ENCODE measurements around the gene DUSP23. TPM values are rescaled to one million over a fixed set of nuclear protein-coding genes. Genes with fewer than 3 reads are reported as not detected.
A peak's percentile ranks its signal among the peaks of the same experiment; 100 is the strongest.

The DUSP23 gene
- total RNA-seq, 1 donor from 2014 or later = 35.5 TPM

- DNase-seq (ENCODE audit: low spot score) (no peak), ATAC-seq (no peak)
Measured at GRCh38 chr1:159827102-159827490, 46.3 kb downstream of the DUSP23 start.

- DNase-seq (ENCODE audit: low spot score) (no peak), ATAC-seq (no peak)
Measured at GRCh38 chr1:159827549-159827948, 46.8 kb downstream of the DUSP23 start.

GRCh38 chr1:159828176-159828575, 47.4 kb downstream of the DUSP23 start:
- ATAC-seq (no peak), DNase-seq (ENCODE audit: low spot score) (no peak)

GRCh38 chr1:159828581-159829272, 48.0 kb downstream of the DUSP23 start:
- DNase-seq (ENCODE audit: low spot score) (no peak), ATAC-seq (no peak)

DNA sequence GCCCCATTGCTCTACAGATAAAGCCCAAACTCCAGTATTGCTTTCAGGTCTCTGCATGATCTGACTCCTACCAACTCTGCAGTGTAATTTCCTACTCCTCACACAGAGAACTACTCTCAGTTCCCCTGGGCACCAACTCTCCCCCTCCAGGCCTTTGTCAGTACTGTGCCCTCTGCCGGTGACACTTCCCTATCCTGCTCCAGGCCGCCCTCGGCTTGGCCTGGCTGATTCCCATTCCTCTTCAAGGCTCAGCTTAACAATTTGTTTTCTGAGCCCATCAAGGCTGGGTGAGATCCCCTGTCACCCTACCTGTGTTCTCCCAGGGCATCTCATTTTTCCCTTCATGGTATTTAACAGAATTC, 48.5 kb downstream of the DUSP23 start:
- DNase-seq (ENCODE audit: low spot score) (no peak), ATAC-seq (peak; percentile 86)

GRCh38 chr1:159829822-159830465, 49.2 kb downstream of the DUSP23 start:
- ATAC-seq (no peak), DNase-seq (ENCODE audit: low spot score) (no peak)

DNA sequence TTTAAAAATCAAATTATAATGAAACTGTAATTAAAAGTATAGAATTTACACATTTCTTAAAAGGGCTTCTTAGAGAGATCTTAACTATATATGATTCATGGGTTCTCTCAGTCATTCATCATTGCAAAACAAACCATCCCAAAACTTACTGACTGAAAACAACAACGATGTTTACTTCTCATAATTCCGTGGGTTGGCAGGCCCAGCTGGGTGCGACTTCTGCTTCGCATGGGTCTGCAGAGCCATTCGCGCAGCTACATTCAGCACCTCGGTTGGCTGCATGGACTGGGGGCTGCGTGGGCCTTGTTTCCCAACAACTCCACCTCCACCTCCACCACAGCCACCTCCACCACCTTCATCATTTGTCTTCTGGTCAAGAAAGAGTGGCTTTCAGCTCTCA, 50.0 kb downstream of the DUSP23 start:
- ATAC-seq = no peak
- DNase-seq (ENCODE audit: low spot score) = no peak

GRCh38 chr1:159831412-159832141, 50.8 kb downstream of the DUSP23 start:
- DNase-seq (ENCODE audit: low spot score) (no peak), ATAC-seq (no peak)

Other genes starting within 250 kb of the DUSP23 start
- 0.38 TPM for gene OR10J5, start 245.0 kb upstream of the DUSP23 start, total RNA-seq
- 1,727 TPM for gene APCS, start 193.1 kb upstream of the DUSP23 start, total RNA-seq
- 3,370 TPM for gene CRP, start 66.4 kb upstream of the DUSP23 start, total RNA-seq
- gene FCRL6, start 21.4 kb downstream of the DUSP23 start, total RNA-seq = 0.23 TPM
- 0.53 TPM for gene SLAMF8, start 45.9 kb downstream of the DUSP23 start, total RNA-seq
- not detected for gene VSIG8, start 81.7 kb downstream of the DUSP23 start, total RNA-seq
- gene CFAP45, start 119.2 kb downstream of the DUSP23 start, total RNA-seq = not detected
- gene TAGLN2, start 144.5 kb downstream of the DUSP23 start, total RNA-seq = 68.3 TPM
- 17.0 TPM for gene IGSF9, start 164.7 kb downstream of the DUSP23 start, total RNA-seq
- 0.83 TPM for gene SLAMF9, start 173.3 kb downstream of the DUSP23 start, total RNA-seq

All from left lobe of liver (tissue), 2 donors.